Keratinocyte (primary cell): Measurements from ENCODE around the gene CDK14. TPM values are rescaled to one million over a fixed set of nuclear protein-coding genes. Genes with fewer than 3 reads are reported as not detected.

ENCODE experiments used
- DNase-seq: peaks from one replicate; pipeline ENCODE4 v3.0.0-alpha.2; 2011; ENCODE audit warnings: low read depth, missing footprints, low spot score
- FAIRE-seq: peaks from 2 replicates; lab custom pipeline; 2011; peaks lifted over from hg19 to GRCh38; lab: Jason Lieb, UNC
- H2AFZ ChIP-seq: 2 replicates; pipeline ENCODE4 v1.6.0; 2012; ENCODE audit warnings: low read length, control low read depth, inconsistent platforms; ENCODE audit not compliant: control insufficient read depth
- H3K27ac ChIP-seq: 2 replicates; pipeline ENCODE4 v1.5.1; 2011; ENCODE audit warnings: low read length; ENCODE audit not compliant: control insufficient read depth, insufficient read depth
- H3K27me3 ChIP-seq: 3 replicates; pipeline ENCODE4 v1.6.0; 2011; ENCODE audit warnings: low read length; ENCODE audit not compliant: control insufficient read depth, insufficient read depth; ENCODE audit errors: extremely low read depth
- H3K36me3 ChIP-seq, 2 experiments: 2 replicates in 1 of 2; 3 replicates in 1 of 2; pipeline ENCODE4 v1.5.1; 2011; ENCODE audit warnings: low read length in 2 of 2, mild to moderate bottlenecking in 1 of 2; ENCODE audit not compliant: control insufficient read depth in 2 of 2, insufficient read depth in 2 of 2; ENCODE audit errors: extremely low read depth in 1 of 2
- H3K4me1 ChIP-seq: 3 replicates; pipeline ENCODE4 v1.5.1; 2011; ENCODE audit warnings: low read length; ENCODE audit not compliant: control insufficient read depth, insufficient read depth; ENCODE audit errors: extremely low read depth
- H3K4me2 ChIP-seq: 3 replicates; pipeline ENCODE4 v1.6.0; 2011; ENCODE audit warnings: low read depth, low read length; ENCODE audit not compliant: control insufficient read depth, insufficient read depth; ENCODE audit errors: extremely low read depth
- H3K4me3 ChIP-seq, 3 experiments: fragments of 200-600 bp in 1 of 3; sonication (generic) in 1 of 3; 2 replicates in 2 of 3; 3 replicates in 1 of 3; pipeline ENCODE4 v1.5.1; 2011 to 2016; ENCODE audit warnings: low read length in 3 of 3, mild to moderate bottlenecking in 3 of 3, control low read depth in 2 of 3, inconsistent platforms in 1 of 3, low read depth in 1 of 3, mixed read lengths in 1 of 3, mixed run types in 1 of 3, moderate library complexity in 1 of 3; ENCODE audit not compliant: control insufficient read depth in 2 of 3, insufficient read depth in 2 of 3; ENCODE audit errors: extremely low read depth in 1 of 3
- H3K79me2 ChIP-seq: 2 replicates; pipeline ENCODE4 v1.6.0; 2012; ENCODE audit warnings: low read length; ENCODE audit not compliant: control insufficient read depth, insufficient read depth
- H3K9ac ChIP-seq: 3 replicates; pipeline ENCODE4 v1.6.0; 2011; ENCODE audit warnings: low read length; ENCODE audit not compliant: control insufficient read depth, insufficient read depth; ENCODE audit errors: extremely low read depth
- H3K9me1 ChIP-seq: 3 replicates; pipeline ENCODE4 v1.6.0; 2011; ENCODE audit warnings: low read length; ENCODE audit not compliant: control insufficient read depth, insufficient read depth; ENCODE audit errors: extremely low read depth
- H3K9me3 ChIP-seq: 2 replicates; pipeline ENCODE4 v1.5.1; 2012; ENCODE audit warnings: low read depth, low read length; ENCODE audit not compliant: control insufficient read depth
- H4K20me1 ChIP-seq: 3 replicates; pipeline ENCODE4 v1.6.0; 2011; ENCODE audit warnings: low read length; ENCODE audit not compliant: control insufficient read depth, insufficient read depth; ENCODE audit errors: extremely low read depth
- CTCF ChIP-seq, 3 experiments: IDR thresholded peaks in 1 of 3; conservative IDR thresholded peaks in 1 of 3; optimal IDR thresholded peaks in 1 of 3; 2 replicates in 2 of 3; 3 replicates in 1 of 3; pipeline versions ENCODE3 to v1.5.1; 2011; ENCODE audit warnings: low read length in 3 of 3, mild to moderate bottlenecking in 3 of 3, moderate library complexity in 2 of 3, control low read depth in 1 of 3, inconsistent platforms in 1 of 3; ENCODE audit not compliant: insufficient read depth in 2 of 3; ENCODE audit errors: extremely low read depth in 1 of 3
- EZH2 ChIP-seq: IDR thresholded peaks from one replicate; pipeline ENCODE4 v1.6.1; 2012; ENCODE audit warnings: inconsistent platforms, mild to moderate bottlenecking, low read length, moderate library complexity
- dilution Hi-C: fragments of 300-500 bp; cut with MboI; formaldehyde crosslinking; loops from one replicate; pipeline ENCODE4 v1.7.0; 2020; ENCODE audit warnings: low sequenced_read_pairs; ENCODE audit not compliant: extremely low pct_ligation_motif_present
- polyA plus RNA-seq, 5 experiments: library from polyadenylated mRNA; depleted of rRNA in 3 of 5; stranded (reverse) in 3 of 5; stranded (forward) in 1 of 5; unstranded in 1 of 5; fragments of >200 nt; gene quantifications; 1 replicate in 1 of 5; 2 replicates in 3 of 5; 3 replicates in 1 of 5; pipeline versions ENCODE4 v1.2.1 to v1.2.3, GENCODE V29; 2011 to 2012; ENCODE audit warnings: missing spikeins in 2 of 5, low read depth in 1 of 5, low replicate concordance in 1 of 5

Gene CDK14
- polyA plus RNA-seq, 1 donor (not counting 4 experiments of a cell fraction or from before 2014, with no cell fraction given): 4.0 TPM

- H3K79me2 ChIP-seq: no peaks in the 10 kb centered on the region
- no peaks in the 10 kb centered on the region for H3K4me1 ChIP-seq
- DNase-seq (no peak), FAIRE-seq (no peak)
- H3K36me3 ChIP-seq: no peaks in the 10 kb centered on the region
- no peak overlapping the region for H2AFZ ChIP-seq
- no peaks in the 10 kb centered on the region for H4K20me1 ChIP-seq
- no peaks in the 10 kb centered on the region for H3K9me3 ChIP-seq
- no peaks in the 10 kb centered on the region for H3K9me1 ChIP-seq
- dilution Hi-C loops: no loop called here
- TF ChIP-seq EZH2: no peak
- TF ChIP-seq CTCF (optimal IDR thresholded peaks at IDR 0.05 in 1 of 3, IDR thresholded peaks at IDR 0.05 in 1 of 3, conservative IDR thresholded peaks at IDR 0.05 in 1 of 3; ENCODE audit: extremely low read depth in 1 of 3, insufficient read depth in 2 of 3, low read length in 3 of 3): no peak
- H3K9ac ChIP-seq: no peak overlapping the region
- H3K27me3 ChIP-seq: no peaks in the 10 kb centered on the region
- H3K27ac ChIP-seq: no peak overlapping the region
- H3K4me2 ChIP-seq: no peak overlapping the region
- H3K4me3 ChIP-seq: no peak overlapping the region
These were observed 445.9 kb downstream of the CDK14 start for GRCh38 chr7:91041901-91042484.

- Histone ChIP-seq H3K4me1 (no peaks in the 10 kb centered on the region), H3K36me3 (no peaks in the 10 kb centered on the region), H3K27me3 (no peaks in the 10 kb centered on the region), H3K9ac (no peak overlapping the region), H3K4me3 (no peak overlapping the region), H3K4me2 (no peak overlapping the region), H3K79me2 (no peaks in the 10 kb centered on the region), H2AFZ (no peak overlapping the region), H3K9me3 (no peaks in the 10 kb centered on the region), H3K27ac (no peak overlapping the region), H4K20me1 (no peaks in the 10 kb centered on the region), H3K9me1 (no peaks in the 10 kb centered on the region)
- TF ChIP-seq EZH2 (no peak), CTCF (optimal IDR thresholded peaks at IDR 0.05 in 1 of 3, IDR thresholded peaks at IDR 0.05 in 1 of 3, conservative IDR thresholded peaks at IDR 0.05 in 1 of 3; ENCODE audit: extremely low read depth in 1 of 3, insufficient read depth in 2 of 3, low read length in 3 of 3) (no peak)
- no peak for FAIRE-seq
- no peak for DNase-seq
- dilution Hi-C loops: no loop called here
These were observed 447.1 kb downstream of the CDK14 start for GRCh38 chr7:91043186-91043585.
